IMR-90 (cell line): ENCODE data around the gene VIT. TPM values are rescaled to one million over a fixed set of nuclear protein-coding genes. Genes with fewer than 3 reads are reported as not detected.

ENCODE experiments used
- ATAC-seq: fragments of 200-7000 bp; cut with Tn5 transposase; 2 replicates; pipeline ENCODE4 v1.9.1; 2020; ENCODE audit warnings: low read depth, mild to moderate bottlenecking, moderate library complexity
- BruUV-seq: library from RNA; stranded (reverse); fragments of 400-500 nt; replicated peaks from 2 replicates; lab custom pipeline; 2021; lab: Mats Ljungman, UMichigan
- CTCF ChIA-PET: fragments of 300-600 bp; formaldehyde crosslinking; extraction: SDS; loops from one replicate; lab custom pipeline; 2021; ENCODE audit warnings: antibody characterized with exemption; lab: Yijun Ruan, JAX
- POLR2A ChIA-PET: fragments of 300-600 bp; sonication (Branson Sonifier 250); formaldehyde crosslinking; loops from one replicate; lab custom pipeline; 2022; ENCODE audit warnings: antibody characterized with exemption; ENCODE audit not compliant: unreplicated experiment; lab: Charles Lee
- DNase-seq: peaks from one replicate; pipeline ENCODE4 v3.0.0; 2013
- H2AFZ ChIP-seq: replicated peaks from 2 replicates; pipeline ENCODE3; 2013; ENCODE audit warnings: low read length, mild to moderate bottlenecking; ENCODE audit not compliant: poor library complexity
- H2AK5ac ChIP-seq: 2 replicates; pipeline ENCODE4 v1.6.1; 2013; ENCODE audit warnings: low read depth, low read length, inconsistent platforms
- H2AK9ac ChIP-seq: replicated peaks from 2 replicates; pipeline ENCODE3; 2013; ENCODE audit warnings: mild to moderate bottlenecking, low read depth, low read length, moderate library complexity; ENCODE audit not compliant: poor library complexity
- H2BK120ac ChIP-seq: 2 replicates; pipeline ENCODE4 v1.6.1; 2013; ENCODE audit warnings: low read depth, low read length, inconsistent platforms
- H2BK15ac ChIP-seq: 3 replicates; pipeline ENCODE4 v1.6.1; 2013; ENCODE audit warnings: low read depth, low read length, inconsistent platforms
- H2BK20ac ChIP-seq: 2 replicates; pipeline ENCODE4 v1.6.1; 2013; ENCODE audit warnings: low read depth, mild to moderate bottlenecking, inconsistent platforms, low read length, moderate library complexity
- H2BK5ac ChIP-seq: 2 replicates; pipeline ENCODE4 v1.6.1; 2013; ENCODE audit warnings: mild to moderate bottlenecking, low read depth, low read length, inconsistent platforms; ENCODE audit not compliant: poor library complexity, severe bottlenecking
- H3K14ac ChIP-seq: replicated peaks from 2 replicates; pipeline ENCODE4 v1.6.1; 2013; ENCODE audit warnings: low read depth, low read length, inconsistent platforms
- H3K18ac ChIP-seq: 2 replicates; pipeline ENCODE4 v1.6.1; 2013; ENCODE audit warnings: low read depth, low read length, control low read depth
- H3K23ac ChIP-seq: 2 replicates; pipeline ENCODE4 v1.6.1; 2013; ENCODE audit warnings: low read depth, low read length, inconsistent platforms
- H3K27ac ChIP-seq: 2 replicates; pipeline ENCODE4 v1.5.1; 2013; ENCODE audit warnings: mild to moderate bottlenecking, control low read depth, low read length; ENCODE audit not compliant: insufficient read depth
- H3K27me3 ChIP-seq: 2 replicates; pipeline ENCODE4 v1.6.1; 2013; ENCODE audit warnings: low read length; ENCODE audit not compliant: control insufficient read depth, insufficient read depth
- H3K36me3 ChIP-seq: 2 replicates; pipeline ENCODE4 v1.6.1; 2013; ENCODE audit warnings: low read length, mixed read lengths; ENCODE audit not compliant: control insufficient read depth, insufficient read depth
- H3K4ac ChIP-seq: 2 replicates; pipeline ENCODE4 v1.6.1; 2013; ENCODE audit warnings: low read depth, low read length, inconsistent platforms
- H3K4me1 ChIP-seq: 2 replicates; pipeline ENCODE4 v1.6.1; 2013; ENCODE audit warnings: low read length, mixed read lengths; ENCODE audit not compliant: control insufficient read depth, insufficient read depth
- H3K4me2 ChIP-seq: 2 replicates; pipeline ENCODE4 v1.6.1; 2013; ENCODE audit warnings: low read depth, mild to moderate bottlenecking, control low read depth, low read length, moderate library complexity
- H3K4me3 ChIP-seq: 2 replicates; pipeline ENCODE4 v1.5.1; 2013; ENCODE audit warnings: low read depth, mild to moderate bottlenecking, control low read depth, low read length, moderate library complexity; ENCODE audit not compliant: insufficient read depth
- H3K56ac ChIP-seq: 2 replicates; pipeline ENCODE4 v1.6.1; 2013; ENCODE audit warnings: low read length, inconsistent platforms; ENCODE audit not compliant: insufficient read depth; ENCODE audit errors: extremely low read depth
- H3K79me1 ChIP-seq, 2 experiments: 2 replicates each; pipeline ENCODE4 v1.6.1; 2013; ENCODE audit warnings: low read length in 2 of 2, inconsistent platforms in 1 of 2, low read depth in 1 of 2
- H3K9ac ChIP-seq: 2 replicates; pipeline ENCODE4 v1.6.1; 2013; ENCODE audit warnings: low read depth, low read length, control low read depth
- H3K9me1 ChIP-seq: 2 replicates; pipeline ENCODE4 v1.6.1; 2013; ENCODE audit warnings: low read length, inconsistent platforms; ENCODE audit not compliant: insufficient read depth
- H3K9me3 ChIP-seq: 2 replicates; pipeline ENCODE4 v1.6.1; 2013; ENCODE audit warnings: low read length; ENCODE audit not compliant: control insufficient read depth, insufficient read depth
- H4K20me1 ChIP-seq: 2 replicates; pipeline ENCODE4 v1.6.1; 2013; ENCODE audit warnings: low read length, inconsistent platforms; ENCODE audit not compliant: insufficient read depth
- H4K5ac ChIP-seq: 2 replicates; pipeline ENCODE4 v1.6.1; 2013; ENCODE audit warnings: mild to moderate bottlenecking, low read depth, low read length, control low read depth
- H4K8ac ChIP-seq, 2 experiments: 2 replicates each; pipeline ENCODE4 v1.6.1; 2013; ENCODE audit warnings: low read depth in 2 of 2, low read length in 2 of 2, control low read depth in 1 of 2, inconsistent platforms in 1 of 2
- H4K91ac ChIP-seq: 2 replicates; pipeline ENCODE4 v1.6.1; 2013; ENCODE audit warnings: low read depth, low read length, inconsistent platforms; ENCODE audit not compliant: insufficient read depth
- NFE2L2 ChIP-seq: fragments of 150-350 bp; IDR thresholded peaks from 2 replicates; pipeline ENCODE4 v1.6.1; 2016; ENCODE audit warnings: low read depth, mild to moderate bottlenecking, low read length
- SMC3 ChIP-seq: fragments of 150-350 bp; IDR thresholded peaks from 2 replicates; pipeline ENCODE4 v1.6.1; 2016; ENCODE audit warnings: low read depth, mild to moderate bottlenecking, antibody characterized with exemption, low read length, moderate library complexity
- dilution Hi-C: fragments of 300-500 bp; cut with HindIII; formaldehyde crosslinking; loops from one replicate; pipeline ENCODE4 v1.14.3; 2018; ENCODE audit warnings: low sequenced_read_pairs; ENCODE audit not compliant: unreplicated experiment
- in situ Hi-C: fragments of 300-500 bp; cut with MboI; formaldehyde crosslinking; loops from 3 replicates; pipeline ENCODE4 v1.14.3; 2019; ENCODE audit warnings: low sequenced_read_pairs, inconsistent platforms, mixed read lengths
- intact Hi-C: fragments of 100-400 bp; cut with micrococcal nuclease; formaldehyde crosslinking; loops from 2 replicates; pipeline ENCODE4 v1.10.0; 2022
- polyA plus RNA-seq, 3 experiments: library from polyadenylated mRNA; depleted of rRNA; stranded (reverse); fragments of >200 nt; gene quantifications; 2 replicates each; pipeline ENCODE4 v1.2.3, GENCODE V29; 2012; ENCODE audit warnings: low replicate concordance in 1 of 3
- total RNA-seq: library from RNA; depleted of rRNA; stranded (reverse); fragments of >200 nt; gene quantifications from 2 replicates; pipeline ENCODE4 v1.2.3, GENCODE V29; 2012
- TF ChIP-seq, protein P1 (sequence below): conservative IDR thresholded peaks from 2 replicates; pipeline ENCODE4 v1.5.1; 2012; ENCODE audit warnings: mild to moderate bottlenecking, low read depth, low read length, improper control_type of control experiment

Gene VIT
- total and polyA plus RNA-seq, 2 of the 4 experiments (the other 2 are of a cell fraction), result under 0.01 TPM; not detected in 1

DNA sequence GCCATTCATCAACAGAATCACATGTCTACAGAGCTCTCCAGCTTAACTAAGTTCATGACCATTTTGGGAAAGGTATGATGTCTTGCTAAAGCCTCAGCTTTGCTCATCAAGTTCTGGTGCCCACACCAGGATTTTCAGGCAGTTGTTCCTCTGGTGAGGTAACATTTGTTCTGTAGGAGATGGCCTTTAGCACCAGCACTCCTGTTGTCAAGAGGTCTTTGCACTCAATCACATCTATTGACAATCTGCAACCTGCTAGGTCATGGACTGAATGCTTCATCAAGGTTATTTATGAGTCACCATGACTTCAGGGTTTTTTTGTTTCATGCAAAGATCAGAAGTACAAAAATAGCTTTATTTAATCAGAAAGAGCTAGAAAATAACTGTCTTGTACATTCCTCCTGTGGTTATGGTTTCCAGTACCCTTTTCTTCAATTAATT, 36.6 kb upstream of the VIT start:
- Histone ChIP-seq H3K27ac (no peak overlapping the region), H3K23ac (no peak overlapping the region), H3K4me2 (no peak overlapping the region), H2AK5ac (no peak overlapping the region), H4K8ac (no peak overlapping the region), H3K4me3 (no peak overlapping the region), H3K9me3 (no peaks in the 10 kb centered on the region), H3K9me1 (no peaks in the 10 kb centered on the region), H3K27me3 (no peaks in the 10 kb centered on the region), H3K4me1 (peaks cover 7% of the 10 kb centered on the region), H3K56ac (no peak overlapping the region), H2BK20ac (peak overlapping the region; percentile 35; the same call in 1 of the 2 replicates), H2AK9ac (no peak overlapping the region), H2BK5ac (peak overlapping the region; percentile 40), H4K5ac (no peak overlapping the region), H2BK120ac (peak overlapping the region; percentile 13; the same call in 1 of the 2 replicates), H3K4ac (no peak overlapping the region), H3K18ac (peak overlapping the region; percentile 86; the same call in 1 of the 2 replicates), H3K36me3 (no peaks in the 10 kb centered on the region), H2BK15ac (no peak overlapping the region), H3K14ac (no peak overlapping the region), H4K20me1 (no peaks in the 10 kb centered on the region), H2AFZ (no peak overlapping the region), H3K79me1 (no peaks in the 10 kb centered on the region), H3K9ac (no peak overlapping the region), H4K91ac (no peak overlapping the region)
- intact Hi-C loops, result loop anchor here (5.0 kb wide), 2 partner anchors 113 to 128 kb away; no protein-coding TSS in a partner anchor
- ATAC-seq (no peak; the same call in 1 of the 2 replicates), DNase-seq (peak; percentile 30)
- CTCF ChIA-PET, result no interaction called here
- dilution Hi-C loops, result no loop called here
- TF ChIP-seq, protein P1, sequence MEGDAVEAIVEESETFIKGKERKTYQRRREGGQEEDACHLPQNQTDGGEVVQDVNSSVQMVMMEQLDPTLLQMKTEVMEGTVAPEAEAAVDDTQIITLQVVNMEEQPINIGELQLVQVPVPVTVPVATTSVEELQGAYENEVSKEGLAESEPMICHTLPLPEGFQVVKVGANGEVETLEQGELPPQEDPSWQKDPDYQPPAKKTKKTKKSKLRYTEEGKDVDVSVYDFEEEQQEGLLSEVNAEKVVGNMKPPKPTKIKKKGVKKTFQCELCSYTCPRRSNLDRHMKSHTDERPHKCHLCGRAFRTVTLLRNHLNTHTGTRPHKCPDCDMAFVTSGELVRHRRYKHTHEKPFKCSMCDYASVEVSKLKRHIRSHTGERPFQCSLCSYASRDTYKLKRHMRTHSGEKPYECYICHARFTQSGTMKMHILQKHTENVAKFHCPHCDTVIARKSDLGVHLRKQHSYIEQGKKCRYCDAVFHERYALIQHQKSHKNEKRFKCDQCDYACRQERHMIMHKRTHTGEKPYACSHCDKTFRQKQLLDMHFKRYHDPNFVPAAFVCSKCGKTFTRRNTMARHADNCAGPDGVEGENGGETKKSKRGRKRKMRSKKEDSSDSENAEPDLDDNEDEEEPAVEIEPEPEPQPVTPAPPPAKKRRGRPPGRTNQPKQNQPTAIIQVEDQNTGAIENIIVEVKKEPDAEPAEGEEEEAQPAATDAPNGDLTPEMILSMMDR, result no peak
- TF ChIP-seq NFE2L2 (peak; percentile 56), SMC3 (no peak)
- POLR2A ChIA-PET, result no interaction called here
- no TSS peak for BruUV-seq
- in situ Hi-C loops, result loop anchor here (10.0 kb wide), 1 partner anchor 105 kb away; no protein-coding TSS in a partner anchor
